GM19238 (cell line): ENCODE results near the gene RNF213.

ENCODE experiments used
- DNase-seq: peaks from one replicate; pipeline ENCODE4 v3.0.0; 2011; ENCODE audit warnings: low spot score; ENCODE audit not compliant: insufficient read length

RNF213 gene

GRCh38 chr17:80446645-80447405, 186.2 kb downstream of the RNF213 start:
- no peak for DNase-seq

GRCh38 chr17:80447790-80448189, 187.1 kb downstream of the RNF213 start:
- no peak for DNase-seq
